ENCODE data around the gene RFX2. TPM values are rescaled to one million over a fixed set of nuclear protein-coding genes. Genes with fewer than 3 reads are reported as not detected.

RFX2 gene
- total and polyA plus RNA-seq, 9 of the 15 experiments (the other 6 are each of a cell fraction or from before 2014, with no cell fraction given): 3.6 to 18.7 (median 8.7) TPM

DNA sequence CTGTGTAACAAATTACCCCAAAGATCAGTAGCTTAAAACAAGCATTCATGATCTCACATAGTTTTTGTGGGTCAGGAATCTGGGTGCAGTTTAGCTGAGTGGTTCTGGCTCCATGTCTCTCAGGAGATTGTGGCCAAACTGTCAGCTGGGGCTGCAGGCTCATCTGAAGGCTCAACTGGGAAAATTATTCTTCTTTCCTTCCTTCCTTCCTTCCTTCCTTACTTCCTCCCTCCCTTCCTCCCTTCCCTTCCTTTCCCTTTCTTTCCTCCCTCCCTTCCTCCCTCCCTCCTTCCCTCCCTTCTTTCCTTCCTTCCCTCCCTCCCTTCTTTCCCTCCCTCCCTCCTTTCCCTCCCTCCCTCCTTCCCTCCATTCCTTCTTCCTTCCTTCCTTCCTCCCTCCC lies 8.7 kb upstream of the RFX2 start (continued):
- TF ChIP-seq, protein P1, sequence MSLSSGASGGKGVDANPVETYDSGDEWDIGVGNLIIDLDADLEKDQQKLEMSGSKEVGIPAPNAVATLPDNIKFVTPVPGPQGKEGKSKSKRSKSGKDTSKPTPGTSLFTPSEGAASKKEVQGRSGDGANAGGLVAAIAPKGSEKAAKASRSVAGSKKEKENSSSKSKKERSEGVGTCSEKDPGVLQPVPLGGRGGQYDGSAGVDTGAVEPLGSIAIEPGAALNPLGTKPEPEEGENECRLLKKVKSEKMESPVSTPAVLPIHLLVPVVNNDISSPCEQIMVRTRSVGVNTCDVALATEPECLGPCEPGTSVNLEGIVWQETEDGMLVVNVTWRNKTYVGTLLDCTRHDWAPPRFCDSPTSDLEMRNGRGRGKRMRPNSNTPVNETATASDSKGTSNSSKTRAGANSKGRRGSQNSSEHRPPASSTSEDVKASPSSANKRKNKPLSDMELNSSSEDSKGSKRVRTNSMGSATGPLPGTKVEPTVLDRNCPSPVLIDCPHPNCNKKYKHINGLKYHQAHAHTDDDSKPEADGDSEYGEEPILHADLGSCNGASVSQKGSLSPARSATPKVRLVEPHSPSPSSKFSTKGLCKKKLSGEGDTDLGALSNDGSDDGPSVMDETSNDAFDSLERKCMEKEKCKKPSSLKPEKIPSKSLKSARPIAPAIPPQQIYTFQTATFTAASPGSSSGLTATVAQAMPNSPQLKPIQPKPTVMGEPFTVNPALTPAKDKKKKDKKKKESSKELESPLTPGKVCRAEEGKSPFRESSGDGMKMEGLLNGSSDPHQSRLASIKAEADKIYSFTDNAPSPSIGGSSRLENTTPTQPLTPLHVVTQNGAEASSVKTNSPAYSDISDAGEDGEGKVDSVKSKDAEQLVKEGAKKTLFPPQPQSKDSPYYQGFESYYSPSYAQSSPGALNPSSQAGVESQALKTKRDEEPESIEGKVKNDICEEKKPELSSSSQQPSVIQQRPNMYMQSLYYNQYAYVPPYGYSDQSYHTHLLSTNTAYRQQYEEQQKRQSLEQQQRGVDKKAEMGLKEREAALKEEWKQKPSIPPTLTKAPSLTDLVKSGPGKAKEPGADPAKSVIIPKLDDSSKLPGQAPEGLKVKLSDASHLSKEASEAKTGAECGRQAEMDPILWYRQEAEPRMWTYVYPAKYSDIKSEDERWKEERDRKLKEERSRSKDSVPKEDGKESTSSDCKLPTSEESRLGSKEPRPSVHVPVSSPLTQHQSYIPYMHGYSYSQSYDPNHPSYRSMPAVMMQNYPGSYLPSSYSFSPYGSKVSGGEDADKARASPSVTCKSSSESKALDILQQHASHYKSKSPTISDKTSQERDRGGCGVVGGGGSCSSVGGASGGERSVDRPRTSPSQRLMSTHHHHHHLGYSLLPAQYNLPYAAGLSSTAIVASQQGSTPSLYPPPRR (CRISPR knock-in tag; IDR thresholded peaks at IDR 0.05; ENCODE audit: borderline replicate concordance): no peak
- TF ChIP-seq, protein P2, sequence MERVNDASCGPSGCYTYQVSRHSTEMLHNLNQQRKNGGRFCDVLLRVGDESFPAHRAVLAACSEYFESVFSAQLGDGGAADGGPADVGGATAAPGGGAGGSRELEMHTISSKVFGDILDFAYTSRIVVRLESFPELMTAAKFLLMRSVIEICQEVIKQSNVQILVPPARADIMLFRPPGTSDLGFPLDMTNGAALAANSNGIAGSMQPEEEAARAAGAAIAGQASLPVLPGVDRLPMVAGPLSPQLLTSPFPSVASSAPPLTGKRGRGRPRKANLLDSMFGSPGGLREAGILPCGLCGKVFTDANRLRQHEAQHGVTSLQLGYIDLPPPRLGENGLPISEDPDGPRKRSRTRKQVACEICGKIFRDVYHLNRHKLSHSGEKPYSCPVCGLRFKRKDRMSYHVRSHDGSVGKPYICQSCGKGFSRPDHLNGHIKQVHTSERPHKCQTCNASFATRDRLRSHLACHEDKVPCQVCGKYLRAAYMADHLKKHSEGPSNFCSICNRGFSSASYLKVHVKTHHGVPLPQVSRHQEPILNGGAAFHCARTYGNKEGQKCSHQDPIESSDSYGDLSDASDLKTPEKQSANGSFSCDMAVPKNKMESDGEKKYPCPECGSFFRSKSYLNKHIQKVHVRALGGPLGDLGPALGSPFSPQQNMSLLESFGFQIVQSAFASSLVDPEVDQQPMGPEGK (CRISPR knock-in tag; IDR thresholded peaks at IDR 0.05; ENCODE audit: borderline replicate concordance): no peak
- TF ChIP-seq ZNF3 (CRISPR knock-in tag; IDR thresholded peaks at IDR 0.05): no peak
